ENCODE results near the gene C6orf89. TPM values are rescaled to one million over a fixed set of nuclear protein-coding genes. Genes with fewer than 3 reads are reported as not detected.

C6orf89 gene
- total RNA-seq, 1 experiment from 2014 or later = 11.8 TPM

DNA sequence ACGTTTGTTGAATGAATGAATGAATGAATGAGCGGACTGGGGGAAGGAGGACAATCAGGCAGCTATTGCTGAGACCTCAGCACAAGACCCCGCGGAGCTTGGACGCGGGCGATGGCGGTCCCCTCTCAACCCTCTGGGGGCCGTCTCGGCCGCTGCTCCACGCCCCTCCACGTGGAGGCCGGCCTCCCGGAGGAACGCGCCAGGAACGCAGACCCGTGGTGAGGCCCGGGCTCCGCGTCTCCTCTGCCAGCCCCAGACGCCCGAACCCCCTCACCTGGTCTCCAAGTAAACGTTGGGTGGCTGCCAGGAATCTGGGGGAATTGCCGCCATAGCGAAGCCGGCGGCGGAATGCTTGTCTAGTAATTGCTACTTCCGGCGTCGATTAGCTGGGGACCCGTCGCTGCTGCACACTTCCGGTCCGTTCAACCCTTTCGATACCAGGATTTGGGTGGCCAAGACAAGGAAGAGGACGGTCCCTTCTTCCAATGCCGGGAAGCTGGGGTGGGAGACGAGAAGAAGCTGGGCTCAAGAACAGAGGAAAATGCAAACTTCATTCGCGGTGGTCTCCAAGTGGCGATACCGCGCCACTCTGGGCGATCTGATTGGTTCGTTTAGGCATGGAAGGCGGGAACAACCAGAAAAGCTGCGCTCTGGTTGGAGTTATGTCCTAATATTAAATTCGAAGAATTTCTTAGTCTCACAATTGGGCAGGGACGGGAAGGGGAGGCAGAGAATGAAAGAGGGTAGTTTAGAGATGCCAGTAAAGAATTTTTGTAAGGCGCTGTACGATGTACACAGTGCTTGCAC lies 11.1 kb upstream of the C6orf89 start, which contains the start of gene PPIL1:
Gene PPIL1 (minus strand): TSS at position 361 of the 807 bp plus-strand sequence. CDS start 31 bp downstream, at position 330.
- Mint-ChIP-seq H3K27me3 (ENCODE audit: low read depth) (peaks cover 13% of the 10 kb centered on the region), H3K36me3 (ENCODE audit: insufficient read depth in 1 of 3, low read depth in 3 of 3) (peaks cover 10 to 27% (median 20%) of the 10 kb centered on the region in 3 experiments; a peak in 6 of 7 replicates), H3K9me3 (no peaks in the 10 kb centered on the region), H3K4me3 (peak within 1 kb of the TSS; percentile 99), H3K27ac (peak within 1 kb of the TSS; percentile 99 to 100 (median 100)), H3K4me1 (peaks cover 6 to 21% of the 10 kb centered on the region in 2 experiments)
- peak within 1 kb of the TSS; percentile 81 for H3K4me2 ChIP-seq (ENCODE audit: insufficient read depth, insufficient read length, low read length)
- peak within 1 kb of the TSS; percentile 32 for H2AFZ ChIP-seq (ENCODE audit: low read length)
- no peak within 1 kb of the TSS for H2BK12ac ChIP-seq (ENCODE audit: insufficient read length, low read depth, low read length)
- no peaks in the 10 kb centered on the region for H3K79me1 ChIP-seq (ENCODE audit: insufficient read depth, low read depth, low read length, poor library complexity, severe bottlenecking)
- H3K4me1 ChIP-seq (ENCODE audit: insufficient read depth, low read length) = no peaks in the 10 kb centered on the region
- no peak within 1 kb of the TSS for H2BK15ac ChIP-seq (ENCODE audit: low read depth, low read length)
- no peaks in the 10 kb centered on the region for H3K9me3 ChIP-seq (ENCODE audit: control insufficient read depth, low read depth, low read length)
- H3K27ac ChIP-seq (ENCODE audit: insufficient read length, low read depth, low read length) = peak within 1 kb of the TSS; percentile 91
- no peak within 1 kb of the TSS for H3T11ph ChIP-seq (ENCODE audit: low read length)
- H3K4ac ChIP-seq (ENCODE audit: low read depth, low read length) = no peak within 1 kb of the TSS; the same call in 1 of the 2 replicates
- no peak within 1 kb of the TSS for H4K8ac ChIP-seq (replicated peaks; ENCODE audit: insufficient read length, low read depth, low read length)
- H4K91ac ChIP-seq (ENCODE audit: insufficient read length, low read depth, low read length) = no peak within 1 kb of the TSS
- no peak within 1 kb of the TSS for H2BK120ac ChIP-seq (ENCODE audit: low read depth, low read length, poor library complexity, severe bottlenecking)
- peak within 1 kb of the TSS; percentile 93 for H3K9ac ChIP-seq (ENCODE audit: extremely low read depth, insufficient read length, low read length)
- no CpG with 5 or more reads among the region's 54 CpGs for WGBS (ENCODE audit: extremely low coverage, insufficient read length, low lambda C conversion rate)
- DNase-seq = peak; percentile 85
- no peak within 1 kb of the TSS for H3K23ac ChIP-seq (ENCODE audit: insufficient read length, low read depth, low read length)
- TF ChIP-seq, protein P1, sequence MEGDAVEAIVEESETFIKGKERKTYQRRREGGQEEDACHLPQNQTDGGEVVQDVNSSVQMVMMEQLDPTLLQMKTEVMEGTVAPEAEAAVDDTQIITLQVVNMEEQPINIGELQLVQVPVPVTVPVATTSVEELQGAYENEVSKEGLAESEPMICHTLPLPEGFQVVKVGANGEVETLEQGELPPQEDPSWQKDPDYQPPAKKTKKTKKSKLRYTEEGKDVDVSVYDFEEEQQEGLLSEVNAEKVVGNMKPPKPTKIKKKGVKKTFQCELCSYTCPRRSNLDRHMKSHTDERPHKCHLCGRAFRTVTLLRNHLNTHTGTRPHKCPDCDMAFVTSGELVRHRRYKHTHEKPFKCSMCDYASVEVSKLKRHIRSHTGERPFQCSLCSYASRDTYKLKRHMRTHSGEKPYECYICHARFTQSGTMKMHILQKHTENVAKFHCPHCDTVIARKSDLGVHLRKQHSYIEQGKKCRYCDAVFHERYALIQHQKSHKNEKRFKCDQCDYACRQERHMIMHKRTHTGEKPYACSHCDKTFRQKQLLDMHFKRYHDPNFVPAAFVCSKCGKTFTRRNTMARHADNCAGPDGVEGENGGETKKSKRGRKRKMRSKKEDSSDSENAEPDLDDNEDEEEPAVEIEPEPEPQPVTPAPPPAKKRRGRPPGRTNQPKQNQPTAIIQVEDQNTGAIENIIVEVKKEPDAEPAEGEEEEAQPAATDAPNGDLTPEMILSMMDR (conservative IDR thresholded peaks at IDR 0.05) = no peak
- peak within 1 kb of the TSS; percentile 21 for H3K56ac ChIP-seq (ENCODE audit: insufficient read length, low read depth, low read length)
- H3K79me2 ChIP-seq (ENCODE audit: insufficient read depth, low read length) = peaks cover 8% of the 10 kb centered on the region; the same call in 1 of the 2 replicates
- H4K20me1 ChIP-seq (ENCODE audit: control insufficient read depth, insufficient read depth, insufficient read length) = no peaks in the 10 kb centered on the region
- peak within 1 kb of the TSS; percentile 94 for H3K14ac ChIP-seq (ENCODE audit: insufficient read depth, low read length)
- peak within 1 kb of the TSS; percentile 94 for H3K18ac ChIP-seq (ENCODE audit: insufficient read length, low read depth, low read length)
- peak within 1 kb of the TSS; percentile 63 for H4K5ac ChIP-seq (ENCODE audit: insufficient read length, low read depth, low read length)
- H3K27me3 ChIP-seq (ENCODE audit: insufficient read depth, low read length) = no peaks in the 10 kb centered on the region
- peak within 1 kb of the TSS; percentile 77 for H2BK5ac ChIP-seq (ENCODE audit: insufficient read length, low read length)
- no peak within 1 kb of the TSS for H2AK5ac ChIP-seq (ENCODE audit: insufficient read length, low read length)
- H2BK20ac ChIP-seq (ENCODE audit: low read depth, low read length, poor library complexity, severe bottlenecking) = no peak within 1 kb of the TSS
- peaks cover 3% of the 10 kb centered on the region for H3K23me2 ChIP-seq (ENCODE audit: insufficient read length, low read depth, low read length, poor library complexity, severe bottlenecking)

Measured in H9 (cell line).